ENCODE results near the gene CXorf51B.
"Not testable (repeated sequence)": the region's sequence is repeated elsewhere in the genome, so short reads cannot be mapped to it uniquely, and the experiment has no call there.

- TF ChIP-seq CTCF (conservative IDR thresholded peaks at IDR 0.05; ENCODE audit: low read depth in 2 of 2); EZH2 (IDR thresholded peaks at IDR 0.05; ENCODE audit: low read depth, unreplicated experiment); POLR2AphosphoS5 (IDR thresholded peaks at IDR 0.05; ENCODE audit: low read depth); EZH2phosphoT487 (IDR thresholded peaks at IDR 0.05; ENCODE audit: unreplicated experiment); CREB1 (CRISPR knock-in tag; IDR thresholded peaks at IDR 0.05; ENCODE audit: low read depth): not testable (repeated sequence)
- TF ChIP-seq, protein P1, sequence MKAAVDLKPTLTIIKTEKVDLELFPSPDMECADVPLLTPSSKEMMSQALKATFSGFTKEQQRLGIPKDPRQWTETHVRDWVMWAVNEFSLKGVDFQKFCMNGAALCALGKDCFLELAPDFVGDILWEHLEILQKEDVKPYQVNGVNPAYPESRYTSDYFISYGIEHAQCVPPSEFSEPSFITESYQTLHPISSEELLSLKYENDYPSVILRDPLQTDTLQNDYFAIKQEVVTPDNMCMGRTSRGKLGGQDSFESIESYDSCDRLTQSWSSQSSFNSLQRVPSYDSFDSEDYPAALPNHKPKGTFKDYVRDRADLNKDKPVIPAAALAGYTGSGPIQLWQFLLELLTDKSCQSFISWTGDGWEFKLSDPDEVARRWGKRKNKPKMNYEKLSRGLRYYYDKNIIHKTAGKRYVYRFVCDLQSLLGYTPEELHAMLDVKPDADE (IDR thresholded peaks at IDR 0.05): not testable (repeated sequence)
Measured at GRCh38 chrX:146809471-146809870, at the start of gene CXorf51B.

All from GM23338 (cell line).